Peyer's patch (tissue), 4 donors: ENCODE measurements around the gene COX8C.

Experiments
- POLR2A ChIP-seq, 2 donors: fragments of 450-650 bp; IDR thresholded peaks; one replicate each; pipeline ENCODE4 v1.5.1; 2017; ENCODE audit warnings: antibody characterized with exemption in 2 of 2, mild to moderate bottlenecking in 2 of 2, moderate library complexity in 2 of 2
- TF ChIP-seq, protein P1 (sequence below), 6 experiments: fragments of 450-650 bp in 4 of 6; fragments of 200-600 bp in 2 of 6; sonication (generic) in 1 of 6; IDR thresholded peaks; one replicate each; pipeline ENCODE4 v1.5.1; 2017 to 2019; ENCODE audit warnings: antibody characterized with exemption in 6 of 6, mild to moderate bottlenecking in 3 of 6, moderate library complexity in 1 of 6

DNA sequence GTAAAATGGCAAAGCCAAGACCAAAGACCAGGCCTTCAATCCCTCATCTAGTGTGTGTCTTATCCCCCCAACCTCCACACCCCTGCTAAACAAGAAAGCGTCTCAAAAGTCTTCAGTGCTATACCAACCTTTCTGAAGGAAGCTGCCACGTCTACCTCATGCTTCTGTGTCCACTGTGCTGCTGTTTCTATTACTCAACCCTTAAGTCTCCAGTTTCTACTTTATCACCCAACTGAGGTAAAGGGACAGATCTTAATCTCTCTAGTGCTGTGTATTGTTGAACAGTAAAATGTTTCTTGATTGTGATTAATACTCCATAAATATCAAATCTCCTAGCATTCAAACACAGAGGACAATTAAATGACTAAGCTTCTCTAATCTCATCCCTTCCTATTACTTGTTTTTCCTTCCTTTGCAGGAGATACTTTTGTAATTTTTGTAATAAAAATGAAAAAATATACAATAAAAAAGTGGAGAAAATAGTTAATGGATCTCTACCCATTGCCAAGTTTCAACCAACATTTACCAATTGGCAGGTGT, 37.5 kb upstream of the COX8C start:
- TF ChIP-seq, protein P1, sequence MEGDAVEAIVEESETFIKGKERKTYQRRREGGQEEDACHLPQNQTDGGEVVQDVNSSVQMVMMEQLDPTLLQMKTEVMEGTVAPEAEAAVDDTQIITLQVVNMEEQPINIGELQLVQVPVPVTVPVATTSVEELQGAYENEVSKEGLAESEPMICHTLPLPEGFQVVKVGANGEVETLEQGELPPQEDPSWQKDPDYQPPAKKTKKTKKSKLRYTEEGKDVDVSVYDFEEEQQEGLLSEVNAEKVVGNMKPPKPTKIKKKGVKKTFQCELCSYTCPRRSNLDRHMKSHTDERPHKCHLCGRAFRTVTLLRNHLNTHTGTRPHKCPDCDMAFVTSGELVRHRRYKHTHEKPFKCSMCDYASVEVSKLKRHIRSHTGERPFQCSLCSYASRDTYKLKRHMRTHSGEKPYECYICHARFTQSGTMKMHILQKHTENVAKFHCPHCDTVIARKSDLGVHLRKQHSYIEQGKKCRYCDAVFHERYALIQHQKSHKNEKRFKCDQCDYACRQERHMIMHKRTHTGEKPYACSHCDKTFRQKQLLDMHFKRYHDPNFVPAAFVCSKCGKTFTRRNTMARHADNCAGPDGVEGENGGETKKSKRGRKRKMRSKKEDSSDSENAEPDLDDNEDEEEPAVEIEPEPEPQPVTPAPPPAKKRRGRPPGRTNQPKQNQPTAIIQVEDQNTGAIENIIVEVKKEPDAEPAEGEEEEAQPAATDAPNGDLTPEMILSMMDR (IDR thresholded peaks at IDR 0.05) = no peak
- TF ChIP-seq POLR2A (IDR thresholded peaks at IDR 0.05) = no peak
